HG03103 (cell line): Measurements from ENCODE around the gene UGT1A8.
"Not testable (repeated sequence)": the region's sequence is repeated elsewhere in the genome, so short reads cannot be mapped to it uniquely, and the experiment has no call there.

ENCODE experiments used
- ATAC-seq: cut with Tn5 transposase; IDR thresholded peaks from one replicate; pipeline ENCODE4 v1.9.1; 2021; ENCODE audit warnings: low read depth; ENCODE audit not compliant: unreplicated experiment

The UGT1A8 gene

GRCh38 chr2:233681521-233682099, 64.2 kb downstream of the UGT1A8 start, which contains the start of gene UGT1A7:
Gene UGT1A7 (plus strand): TSS chr2:233681901. CDS start chr2:233681938, 37 bp downstream.
- no peak for ATAC-seq

- no peak for ATAC-seq
Observed at GRCh38 chr2:233684640-233685039, 67.2 kb downstream of the UGT1A8 start.

GRCh38 chr2:233686928-233687327, 69.5 kb downstream of the UGT1A8 start:
- ATAC-seq, result no peak

GRCh38 chr2:233688341-233688740, 70.9 kb downstream of the UGT1A8 start:
- ATAC-seq, result no peak

GRCh38 chr2:233689031-233689430, 71.6 kb downstream of the UGT1A8 start:
- ATAC-seq, result no peak

GRCh38 chr2:233689501-233689900, 72.1 kb downstream of the UGT1A8 start:
- no peak for ATAC-seq

GRCh38 chr2:233690444-233690843, 73.0 kb downstream of the UGT1A8 start:
- ATAC-seq, result no peak

GRCh38 chr2:233691443-233692433, 74.3 kb downstream of the UGT1A8 start:
- no peak for ATAC-seq

- ATAC-seq, result no peak
Observed at GRCh38 chr2:233692648-233693047, 75.2 kb downstream of the UGT1A8 start, which contains the start of gene UGT1A6. Gene UGT1A6 (plus strand): TSS chr2:233692890. CDS start chr2:233693005, 115 bp downstream.

GRCh38 chr2:233693963-233694362, 76.5 kb downstream of the UGT1A8 start:
- no peak for ATAC-seq

GRCh38 chr2:233698740-233699139, 81.3 kb downstream of the UGT1A8 start:
- no peak for ATAC-seq

GRCh38 chr2:233699424-233700027, 82.1 kb downstream of the UGT1A8 start:
- ATAC-seq, result no peak

- ATAC-seq, result no peak
Observed at GRCh38 chr2:233700028-233700635, 82.7 kb downstream of the UGT1A8 start.

GRCh38 chr2:233700842-233701241, 83.4 kb downstream of the UGT1A8 start:
- ATAC-seq, result not testable (repeated sequence)

- ATAC-seq, result no peak
Observed at GRCh38 chr2:233702238-233702637, 84.8 kb downstream of the UGT1A8 start.

GRCh38 chr2:233705911-233706506, 88.6 kb downstream of the UGT1A8 start:
- no peak for ATAC-seq

- no peak for ATAC-seq
Observed at GRCh38 chr2:233706720-233707119, 89.3 kb downstream of the UGT1A8 start.

GRCh38 chr2:233707940-233708644, 90.7 kb downstream of the UGT1A8 start:
- ATAC-seq, result no peak

GRCh38 chr2:233708942-233709341, 91.5 kb downstream of the UGT1A8 start:
- no peak for ATAC-seq
